WERI-Rb-1 (cell line): Measurements from ENCODE around the gene RUBCN.
"Not testable (repeated sequence)": the region's sequence is repeated elsewhere in the genome, so short reads cannot be mapped to it uniquely, and the experiment has no call there.

Experiments
- DNase-seq: peaks from one replicate; pipeline ENCODE4 v3.0.0-alpha.2; 2020
- H3K27ac ChIP-seq: fragments of 250-450 bp; sonication (Bioruptor Pico); 2 replicates; pipeline ENCODE4 v1.5.1; 2020; ENCODE audit warnings: mild to moderate bottlenecking, moderate library complexity
- H3K27me3 ChIP-seq: fragments of 250-450 bp; sonication (Bioruptor Pico); 2 replicates; pipeline ENCODE4 v1.5.1; 2021; ENCODE audit warnings: mild to moderate bottlenecking, low read depth, moderate library complexity; ENCODE audit not compliant: insufficient read depth, severe bottlenecking
- H3K36me3 ChIP-seq: fragments of 250-450 bp; sonication (Bioruptor Pico); 2 replicates; pipeline ENCODE4 v1.5.1; 2020; ENCODE audit warnings: mild to moderate bottlenecking, moderate library complexity
- H3K4me3 ChIP-seq: 2 replicates; pipeline ENCODE4 v1.5.1; 2011; ENCODE audit warnings: low read depth, mild to moderate bottlenecking, control low read depth, low read length
- H3K9me3 ChIP-seq: fragments of 250-450 bp; sonication (Bioruptor Pico); 2 replicates; pipeline ENCODE4 v1.5.1; 2021; ENCODE audit warnings: mild to moderate bottlenecking, moderate library complexity; ENCODE audit not compliant: severe bottlenecking
- CTCF ChIP-seq: IDR thresholded peaks from 2 replicates; pipeline ENCODE4 v1.5.1; 2011; ENCODE audit warnings: low read depth, mild to moderate bottlenecking, control low read depth, inconsistent platforms, low read length

The RUBCN gene

GRCh38 chr3:197733042-197733441 is 3.7 kb downstream of the RUBCN start:
- Histone ChIP-seq H3K9me3 (no peaks in the 10 kb centered on the region), H3K27me3 (no peaks in the 10 kb centered on the region), H3K27ac (no peak overlapping the region; the same call in 1 of the 2 replicates), H3K4me3 (no peak overlapping the region), H3K36me3 (no peaks in the 10 kb centered on the region)
- no peak for TF ChIP-seq CTCF
- DNase-seq = no peak

- H3K4me3 ChIP-seq, DNase-seq, H3K36me3 ChIP-seq, H3K27me3 ChIP-seq, H3K9me3 ChIP-seq: not testable (repeated sequence)
- H3K27ac ChIP-seq = peak overlapping the region; percentile 85
Observed at GRCh38 chr3:197731483-197731882, 5.2 kb downstream of the RUBCN start.

GRCh38 chr3:197730770-197731169 is 5.9 kb downstream of the RUBCN start:
- H3K9me3 ChIP-seq, H3K36me3 ChIP-seq, H3K27me3 ChIP-seq, DNase-seq, H3K4me3 ChIP-seq: not testable (repeated sequence)
- peak overlapping the region; percentile 85 for H3K27ac ChIP-seq

DNA sequence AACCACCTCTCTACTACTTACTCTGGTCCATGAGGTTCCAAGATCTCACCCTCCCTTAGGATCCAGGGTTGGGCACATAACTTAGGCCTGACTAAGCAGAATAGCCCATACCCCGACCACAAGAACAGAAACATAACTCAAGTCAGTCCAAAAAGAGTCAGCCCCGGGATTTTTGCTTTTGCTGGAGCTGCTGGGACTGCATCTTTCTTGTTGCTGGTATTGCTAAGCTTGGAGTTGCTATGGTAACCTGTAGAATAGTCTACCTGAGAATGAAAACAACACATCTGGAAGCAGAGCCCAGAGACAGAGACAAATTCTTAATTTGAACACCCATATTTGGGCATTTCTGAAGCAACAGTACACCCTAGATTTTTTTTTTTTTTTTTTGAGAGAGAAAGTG is 6.5 kb downstream of the RUBCN start:
- DNase-seq = no peak
- no peaks in the 10 kb centered on the region for H3K9me3 ChIP-seq
- H3K27ac ChIP-seq = peak overlapping the region; percentile 79
- H3K27me3 ChIP-seq = no peaks in the 10 kb centered on the region
- H3K36me3 ChIP-seq = no peaks in the 10 kb centered on the region
- no peak overlapping the region for H3K4me3 ChIP-seq
- no peak for TF ChIP-seq CTCF

- H3K9me3 ChIP-seq = no peaks in the 10 kb centered on the region
- no peak for DNase-seq
- no peaks in the 10 kb centered on the region for H3K27me3 ChIP-seq
- H3K4me3 ChIP-seq = no peak overlapping the region
- no peak for TF ChIP-seq CTCF
- no peaks in the 10 kb centered on the region for H3K36me3 ChIP-seq
- H3K27ac ChIP-seq = no peak overlapping the region
Observed at GRCh38 chr3:197728487-197728886, 8.2 kb downstream of the RUBCN start.

DNA sequence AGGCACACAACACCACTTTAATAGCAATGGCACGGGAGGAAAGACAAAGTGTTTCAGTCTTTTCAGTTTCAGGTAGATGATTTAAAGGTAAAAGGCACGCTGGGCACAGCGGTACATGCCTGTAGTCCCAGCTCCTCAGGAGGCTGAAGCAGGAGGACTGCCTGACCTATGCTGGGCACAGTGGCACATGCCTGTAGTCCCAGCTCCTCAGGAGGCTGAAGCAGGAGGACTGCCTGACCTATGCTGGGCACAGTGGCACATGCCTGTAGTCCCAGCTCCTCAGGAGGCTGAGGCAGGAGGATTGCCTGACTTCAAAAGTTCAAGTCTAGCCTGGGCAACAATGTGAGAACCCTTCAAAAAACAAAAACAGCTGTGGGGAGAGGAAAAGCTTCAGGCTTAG is 8.8 kb downstream of the RUBCN start:
- not testable (repeated sequence) for H3K27ac ChIP-seq, H3K4me3 ChIP-seq, H3K9me3 ChIP-seq, H3K27me3 ChIP-seq, DNase-seq, H3K36me3 ChIP-seq

GRCh38 chr3:197722734-197723133 is 14.0 kb downstream of the RUBCN start:
- no peaks in the 10 kb centered on the region for H3K27me3 ChIP-seq
- DNase-seq = no peak
- no peaks in the 10 kb centered on the region for H3K36me3 ChIP-seq
- H3K4me3 ChIP-seq = no peak overlapping the region
- no peaks in the 10 kb centered on the region for H3K9me3 ChIP-seq
- no peak overlapping the region for H3K27ac ChIP-seq
- no peak for TF ChIP-seq CTCF
